Measurements from ENCODE around the gene RAX2. TPM values are rescaled to one million over a fixed set of nuclear protein-coding genes. Genes with fewer than 3 reads are reported as not detected.

Gene RAX2
- total RNA-seq, 1 experiment from 2014 or later, result not detected

- no TSS peak for BruUV-seq (replicated peaks)
- CTCF ChIA-PET, result no interaction called here
- Histone ChIP-seq H3K4me3 (ENCODE audit: low read depth, low read length) (no peak overlapping the region), H3K36me3 (ENCODE audit: control insufficient read depth, insufficient read depth, low read length) (no peaks in the 10 kb centered on the region), H3K27me3 (replicated peaks; ENCODE audit: control insufficient read depth, insufficient read depth, low read length) (no peaks in the 10 kb centered on the region), H3K4me1 (no peaks in the 10 kb centered on the region), H3K9me3 (peaks cover 19% of the 10 kb centered on the region; the same call in 1 of the 2 replicates)
- Mint-ChIP-seq H3K4me1 (ENCODE audit: low read depth, unreplicated experiment) (no peaks in the 10 kb centered on the region), H3K4me3 (ENCODE audit: unreplicated experiment) (peak overlapping the region; percentile 9), H3K27ac (ENCODE audit: unreplicated experiment) (no peak overlapping the region), H3K9me3 (ENCODE audit: unreplicated experiment) (peaks cover 11% of the 10 kb centered on the region), H3K36me3 (ENCODE audit: insufficient read depth, unreplicated experiment) (no peaks in the 10 kb centered on the region), H3K27me3 (ENCODE audit: insufficient read depth, unreplicated experiment) (no peaks in the 10 kb centered on the region)
- no peak for TF ChIP-seq CTCF (IDR thresholded peaks at IDR 0.05; ENCODE audit: insufficient read depth in 1 of 2, low read depth in 1 of 2, low read length in 1 of 2, severe bottlenecking in 1 of 2, unreplicated experiment in 1 of 2)
- DNase-seq, result no peak
- POLR2A ChIA-PET, result no interaction called here
- intact Hi-C loops (cut with micrococcal nuclease; ENCODE audit: unreplicated experiment), result no loop called here
These were observed 12.8 kb upstream of the RAX2 start for GRCh38 chr19:3784607-3785450.

DNA sequence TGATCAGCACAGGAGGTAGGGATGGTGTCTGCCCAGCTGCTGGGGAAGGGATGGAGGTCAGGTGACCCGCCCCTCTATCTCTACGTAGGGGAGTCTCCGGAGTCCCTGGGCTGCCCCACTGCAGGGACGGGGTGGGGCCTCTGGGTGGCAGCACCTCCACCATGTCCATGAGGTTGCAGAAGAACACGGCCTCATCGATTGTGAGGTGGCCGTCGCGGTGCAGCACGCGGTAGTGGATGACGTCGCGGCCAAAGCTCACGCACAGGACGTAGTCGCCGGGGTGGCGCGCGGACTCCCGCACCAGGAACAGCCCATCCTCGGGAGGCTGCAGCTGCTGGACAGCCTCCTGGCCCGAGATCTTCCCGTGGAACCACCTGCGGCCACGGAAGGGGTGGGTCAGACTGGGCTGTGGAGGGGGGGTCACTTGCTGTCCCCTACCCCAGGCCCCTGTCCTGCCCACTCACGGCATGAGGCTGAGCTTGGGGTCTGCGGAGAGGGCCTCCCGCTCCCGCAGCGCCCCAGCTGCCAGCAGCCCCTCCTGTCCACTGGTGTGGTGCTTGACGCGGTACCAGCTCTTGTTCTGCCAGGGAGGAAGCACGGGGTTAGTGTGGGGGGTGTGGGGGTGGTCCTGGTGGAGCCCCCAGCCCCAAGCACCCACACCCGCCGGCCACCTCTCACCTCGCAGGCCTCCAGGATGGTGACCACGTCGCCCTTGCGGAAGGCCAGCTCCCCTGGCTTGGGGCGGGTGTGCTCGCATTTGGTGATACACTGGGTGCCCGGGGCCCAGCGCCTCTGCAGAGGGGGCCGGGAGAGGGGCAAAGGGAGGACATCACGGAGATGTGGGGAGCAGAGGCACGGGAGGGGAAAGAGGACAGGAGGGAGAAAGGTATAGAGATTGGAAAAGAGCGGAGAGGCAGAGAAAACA, 11.9 kb upstream of the RAX2 start:
- BruUV-seq (replicated peaks), result no TSS peak
- POLR2A ChIA-PET, result interaction anchor here (0.8 kb wide), 1 partner anchor 21 kb away, joined by 3 read pairs; no protein-coding TSS in a partner anchor
- H3K4me3 Mint-ChIP-seq (ENCODE audit: unreplicated experiment), result peak overlapping the region; percentile 9
- H3K4me1 Mint-ChIP-seq (ENCODE audit: low read depth, unreplicated experiment), result no peaks in the 10 kb centered on the region
- Histone ChIP-seq H3K4me1 (no peaks in the 10 kb centered on the region), H3K9me3 (peaks cover 19% of the 10 kb centered on the region; the same call in 1 of the 2 replicates), H3K27me3 (replicated peaks; ENCODE audit: control insufficient read depth, insufficient read depth, low read length) (no peaks in the 10 kb centered on the region), H3K4me3 (ENCODE audit: low read depth, low read length) (no peak overlapping the region), H3K36me3 (ENCODE audit: control insufficient read depth, insufficient read depth, low read length) (no peaks in the 10 kb centered on the region)
- H3K27me3 Mint-ChIP-seq (ENCODE audit: insufficient read depth, unreplicated experiment), result no peaks in the 10 kb centered on the region
- no peak for TF ChIP-seq CTCF (IDR thresholded peaks at IDR 0.05; ENCODE audit: insufficient read depth in 1 of 2, low read depth in 1 of 2, low read length in 1 of 2, severe bottlenecking in 1 of 2, unreplicated experiment in 1 of 2)
- H3K9me3 Mint-ChIP-seq (ENCODE audit: unreplicated experiment), result peaks cover 11% of the 10 kb centered on the region
- CTCF ChIA-PET, result interaction anchor here (1.2 kb wide), 1 partner anchor 21 kb away, joined by 4 read pairs; the partner anchor contains the start of gene MRPL54
- intact Hi-C loops (cut with micrococcal nuclease; ENCODE audit: unreplicated experiment), result no loop called here
- no peaks in the 10 kb centered on the region for H3K36me3 Mint-ChIP-seq (ENCODE audit: insufficient read depth, unreplicated experiment)
- no peak overlapping the region for H3K27ac Mint-ChIP-seq (ENCODE audit: unreplicated experiment)
- DNase-seq, result peak in 1 of 2 experiments; percentile 40

DNA sequence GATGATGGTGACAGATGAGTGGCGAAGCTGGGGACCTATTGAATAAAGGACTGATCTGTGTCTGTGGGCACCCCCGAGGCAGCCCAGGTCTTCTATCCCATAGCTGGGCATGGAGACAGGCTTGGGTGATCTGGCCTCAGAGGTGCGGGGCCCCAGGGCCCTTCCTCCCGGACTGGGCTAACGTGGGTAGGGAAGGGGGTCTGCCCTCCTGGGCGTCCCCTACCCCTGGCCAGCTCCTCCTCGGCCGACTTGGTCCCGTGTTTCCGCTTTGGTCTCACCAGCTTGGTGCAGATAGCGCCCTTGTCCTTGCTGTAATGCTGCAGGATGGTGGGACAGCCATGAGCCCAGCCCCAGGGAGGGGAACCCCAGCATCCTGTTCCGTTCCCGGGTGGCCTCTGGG, 10.9 kb upstream of the RAX2 start:
- H3K4me1 ChIP-seq, result no peaks in the 10 kb centered on the region
- no peaks in the 10 kb centered on the region for H3K27me3 Mint-ChIP-seq (ENCODE audit: insufficient read depth, unreplicated experiment)
- CTCF ChIA-PET, result interaction anchor here (0.5 to 1.2 kb wide), 2 partner anchors 17 to 20 kb away, joined by 3 to 4 read pairs; partner anchors contain the start of gene MRPL54
- intact Hi-C loops (cut with micrococcal nuclease; ENCODE audit: unreplicated experiment), result no loop called here
- peaks cover 19% of the 10 kb centered on the region; the same call in 1 of the 2 replicates for H3K9me3 ChIP-seq
- no TSS peak for BruUV-seq (replicated peaks)
- no peak overlapping the region for H3K4me3 Mint-ChIP-seq (ENCODE audit: unreplicated experiment)
- H3K4me3 ChIP-seq (ENCODE audit: low read depth, low read length), result no peak overlapping the region
- H3K9me3 Mint-ChIP-seq (ENCODE audit: unreplicated experiment), result peaks cover 11% of the 10 kb centered on the region
- no peak for TF ChIP-seq CTCF (IDR thresholded peaks at IDR 0.05; ENCODE audit: insufficient read depth in 1 of 2, low read depth in 1 of 2, low read length in 1 of 2, severe bottlenecking in 1 of 2, unreplicated experiment in 1 of 2)
- H3K27ac Mint-ChIP-seq (ENCODE audit: unreplicated experiment), result no peak overlapping the region
- H3K27me3 ChIP-seq (replicated peaks; ENCODE audit: control insufficient read depth, insufficient read depth, low read length), result no peaks in the 10 kb centered on the region
- H3K4me1 Mint-ChIP-seq (ENCODE audit: low read depth, unreplicated experiment), result no peaks in the 10 kb centered on the region
- no peaks in the 10 kb centered on the region for H3K36me3 ChIP-seq (ENCODE audit: control insufficient read depth, insufficient read depth, low read length)
- DNase-seq, result no peak
- POLR2A ChIA-PET, result interaction anchor here (0.8 kb wide), 1 partner anchor 20 kb away, joined by 3 read pairs; no protein-coding TSS in a partner anchor
- no peaks in the 10 kb centered on the region for H3K36me3 Mint-ChIP-seq (ENCODE audit: insufficient read depth, unreplicated experiment)

All from Caco-2 (cell line).